HepG2 (cell line): ENCODE measurements around the gene PHF23. TPM values are rescaled to one million over a fixed set of nuclear protein-coding genes. Genes with fewer than 3 reads are reported as not detected.

Experiments
- CEBPZ ChIP-seq: IDR thresholded peaks from 2 replicates; pipeline ENCODE4 v1.6.1; 2012; ENCODE audit warnings: low read length, improper control_type of control experiment
- CHCHD3 ChIP-seq: sonication (generic); formaldehyde crosslinking; IDR thresholded peaks from 2 replicates; pipeline ENCODE4 v1.8.0; 2022; ENCODE audit warnings: mild to moderate bottlenecking, missing genetic modification reagents, moderate library complexity
- FOSL2 ChIP-seq: sonication (generic); formaldehyde crosslinking; IDR thresholded peaks from 2 replicates; pipeline ENCODE4 v1.4.0; 2020; ENCODE audit warnings: missing genetic modification reagents
- IRX3 ChIP-seq: sonication (generic); formaldehyde crosslinking; IDR thresholded peaks from 2 replicates; pipeline ENCODE4 v1.8.1; 2023; ENCODE audit warnings: mild to moderate bottlenecking, low read depth, missing genetic modification reagents, borderline replicate concordance
- KLF13 ChIP-seq: sonication (generic); formaldehyde crosslinking; IDR thresholded peaks from 2 replicates; pipeline ENCODE4 v1.4.0; 2020; ENCODE audit warnings: mild to moderate bottlenecking, missing genetic modification reagents
- NFE2L2 ChIP-seq: fragments of 150-350 bp; IDR thresholded peaks from 2 replicates; pipeline ENCODE4 v1.6.1; 2014; ENCODE audit warnings: low read length
- ONECUT2 ChIP-seq: sonication (generic); formaldehyde crosslinking; IDR thresholded peaks from 2 replicates; pipeline ENCODE4 v1.4.0; 2020; ENCODE audit warnings: missing genetic modification reagents
- PHF21A ChIP-seq: sonication (generic); formaldehyde crosslinking; IDR thresholded peaks from 2 replicates; pipeline ENCODE4 v1.5.0; 2020; ENCODE audit warnings: mild to moderate bottlenecking, missing genetic modification reagents
- REL ChIP-seq: sonication (generic); formaldehyde crosslinking; conservative IDR thresholded peaks from 2 replicates; pipeline ENCODE4 v1.8.0; 2022; ENCODE audit warnings: mild to moderate bottlenecking, missing genetic modification reagents, moderate library complexity
- RELA ChIP-seq: sonication (generic); formaldehyde crosslinking; IDR thresholded peaks from 2 replicates; pipeline ENCODE4 v1.4.0; 2020; ENCODE audit warnings: missing genetic modification reagents
- REPIN1 ChIP-seq: sonication (generic); formaldehyde crosslinking; IDR thresholded peaks from 2 replicates; pipeline ENCODE4 v1.8.0; 2022; ENCODE audit warnings: missing genetic modification reagents, low read depth, mild to moderate bottlenecking, borderline replicate concordance
- RFX1 ChIP-seq: fragments of 450-650 bp; IDR thresholded peaks from 2 replicates; pipeline ENCODE4 v1.6.1; 2017
- RORA ChIP-seq: sonication (generic); formaldehyde crosslinking; IDR thresholded peaks from 2 replicates; pipeline ENCODE4 v1.5.0; 2020; ENCODE audit warnings: mild to moderate bottlenecking, missing genetic modification reagents, moderate library complexity
- SMAD3 ChIP-seq: sonication (generic); formaldehyde crosslinking; IDR thresholded peaks from 2 replicates; pipeline ENCODE4 v1.4.0; 2020; ENCODE audit warnings: missing genetic modification reagents
- SOX5 ChIP-seq: IDR thresholded peaks from 2 replicates; pipeline ENCODE4 v1.6.1; 2016; ENCODE audit warnings: borderline replicate concordance
- TBX2 ChIP-seq: sonication (generic); formaldehyde crosslinking; IDR thresholded peaks from 2 replicates; pipeline ENCODE4 v1.5.0; 2020; ENCODE audit warnings: missing genetic modification reagents, mild to moderate bottlenecking, borderline replicate concordance
- ZMAT3 ChIP-seq: sonication (generic); formaldehyde crosslinking; conservative IDR thresholded peaks from 2 replicates; pipeline ENCODE4 v1.7.0; 2021; ENCODE audit warnings: missing genetic modification reagents
- ZNF101 ChIP-seq: sonication (generic); formaldehyde crosslinking; IDR thresholded peaks from 2 replicates; pipeline ENCODE4 v1.4.0; 2020; ENCODE audit warnings: mild to moderate bottlenecking, low read depth, missing genetic modification reagents, borderline replicate concordance
- ZNF501 ChIP-seq: sonication (generic); formaldehyde crosslinking; IDR thresholded peaks from 2 replicates; pipeline ENCODE4 v1.5.1; 2020; ENCODE audit warnings: mild to moderate bottlenecking, moderate library complexity, missing genetic modification reagents
- ZNF577 ChIP-seq: sonication (generic); formaldehyde crosslinking; IDR thresholded peaks from 2 replicates; pipeline ENCODE4 v1.4.0; 2020; ENCODE audit warnings: mild to moderate bottlenecking, low read depth, missing genetic modification reagents, borderline replicate concordance
- ZNF644 ChIP-seq: IDR thresholded peaks from 2 replicates; pipeline ENCODE4 v1.6.1; 2016; ENCODE audit warnings: low read depth
- ZNF703 ChIP-seq: sonication (generic); formaldehyde crosslinking; IDR thresholded peaks from 2 replicates; pipeline ENCODE4 v1.5.1; 2020; ENCODE audit warnings: missing genetic modification reagents, mild to moderate bottlenecking, moderate library complexity, borderline replicate concordance
- ZNF737 ChIP-seq: sonication (generic); formaldehyde crosslinking; IDR thresholded peaks from 2 replicates; pipeline ENCODE4 v1.5.0; 2020; ENCODE audit warnings: missing genetic modification reagents, mild to moderate bottlenecking, borderline replicate concordance
- ZNF761 ChIP-seq: sonication (generic); formaldehyde crosslinking; conservative IDR thresholded peaks from 2 replicates; pipeline ENCODE4 v1.4.0; 2020; ENCODE audit warnings: mild to moderate bottlenecking, missing genetic modification reagents
- ZNF891 ChIP-seq: sonication (generic); formaldehyde crosslinking; IDR thresholded peaks from 2 replicates; pipeline ENCODE4 v1.5.0; 2020; ENCODE audit warnings: mild to moderate bottlenecking, missing genetic modification reagents
- polyA plus RNA-seq, 8 experiments: library from polyadenylated mRNA; depleted of rRNA in 3 of 8; stranded (reverse) in 7 of 8; unstranded in 1 of 8; fragments of >200 nt; fragmentation: Illumina TruSeq in 4 of 8; extraction: Trizol in 4 of 8; gene quantifications; 2 replicates each; pipeline versions ENCODE4 v1.2.1 to v1.2.3, GENCODE V29; 2011 to 2016; ENCODE audit warnings: low read depth in 4 of 8, missing spikeins in 1 of 8, mixed read lengths in 1 of 8; ENCODE audit not compliant: insufficient read depth in 1 of 8
- total RNA-seq, 5 experiments: library from RNA; depleted of rRNA; stranded (reverse); fragments of >200 nt; fragmentation: Illumina TruSeq; extraction: Trizol; gene quantifications; 2 replicates each; pipeline ENCODE4 v1.2.3, GENCODE V29; 2016; ENCODE audit warnings: low read depth in 1 of 5
- TF ChIP-seq, protein P1 (sequence below): sonication (generic); formaldehyde crosslinking; IDR thresholded peaks from 2 replicates; pipeline ENCODE4 v1.4.0; 2020; ENCODE audit warnings: missing genetic modification reagents, borderline replicate concordance

The PHF23 gene
- total and polyA plus RNA-seq, 2 of the 13 experiments (the other 11 are each of a cell fraction or from before 2014, with no cell fraction given) = 27.6 to 33.2 TPM

- TF ChIP-seq ZMAT3 (CRISPR knock-in tag) (peak; percentile 70; the same call in 1 of the 2 replicates), ZNF501 (CRISPR knock-in tag) (no peak), CEBPZ (no peak), ZNF761 (CRISPR knock-in tag) (no peak; the same call in 1 of the 2 replicates), RELA (CRISPR knock-in tag) (no peak), ONECUT2 (CRISPR knock-in tag) (no peak), IRX3 (CRISPR knock-in tag) (no peak; the same call in 1 of the 2 replicates), SMAD3 (0 out of 2 replicates have a peak, but pooled peaks have one; percentile 35), PHF21A (CRISPR knock-in tag) (peak; percentile 68), FOSL2 (peak; percentile 97), RFX1 (no peak), CHCHD3 (no peak), RORA (CRISPR knock-in tag) (no peak), SOX5 (no peak), REPIN1 (CRISPR knock-in tag) (0 out of 2 replicates have a peak, but pooled peaks have one; percentile 16), NFE2L2 (no peak), ZNF891 (CRISPR knock-in tag) (peak; percentile 53), REL (no peak; the same call in 1 of the 2 replicates), ZNF644 (CRISPR knock-in tag) (no peak), TBX2 (peak; percentile 56), ZNF703 (no peak; the same call in 1 of the 2 replicates), ZNF737 (CRISPR knock-in tag) (no peak), KLF13 (CRISPR knock-in tag) (0 out of 2 replicates have a peak, but pooled peaks have one; percentile 27), ZNF577 (no peak), ZNF101 (CRISPR knock-in tag) (no peak)
- TF ChIP-seq, protein P1, sequence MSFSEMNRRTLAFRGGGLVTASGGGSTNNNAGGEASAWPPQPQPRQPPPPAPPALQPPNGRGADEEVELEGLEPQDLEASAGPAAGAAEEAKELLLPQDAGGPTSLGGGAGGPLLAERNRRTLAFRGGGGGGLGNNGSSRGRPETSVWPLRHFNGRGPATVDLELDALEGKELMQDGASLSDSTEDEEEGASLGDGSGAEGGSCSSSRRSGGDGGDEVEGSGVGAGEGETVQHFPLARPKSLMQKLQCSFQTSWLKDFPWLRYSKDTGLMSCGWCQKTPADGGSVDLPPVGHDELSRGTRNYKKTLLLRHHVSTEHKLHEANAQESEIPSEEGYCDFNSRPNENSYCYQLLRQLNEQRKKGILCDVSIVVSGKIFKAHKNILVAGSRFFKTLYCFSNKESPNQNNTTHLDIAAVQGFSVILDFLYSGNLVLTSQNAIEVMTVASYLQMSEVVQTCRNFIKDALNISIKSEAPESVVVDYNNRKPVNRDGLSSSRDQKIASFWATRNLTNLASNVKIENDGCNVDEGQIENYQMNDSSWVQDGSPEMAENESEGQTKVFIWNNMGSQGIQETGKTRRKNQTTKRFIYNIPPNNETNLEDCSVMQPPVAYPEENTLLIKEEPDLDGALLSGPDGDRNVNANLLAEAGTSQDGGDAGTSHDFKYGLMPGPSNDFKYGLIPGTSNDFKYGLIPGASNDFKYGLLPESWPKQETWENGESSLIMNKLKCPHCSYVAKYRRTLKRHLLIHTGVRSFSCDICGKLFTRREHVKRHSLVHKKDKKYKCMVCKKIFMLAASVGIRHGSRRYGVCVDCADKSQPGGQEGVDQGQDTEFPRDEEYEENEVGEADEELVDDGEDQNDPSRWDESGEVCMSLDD (CRISPR knock-in tag) = no peak
These were observed 19.3 kb downstream of the PHF23 start, which contains the start of the genes ACADVL and DLG4 (continued) for GRCh38 chr17:7219812-7220592.
